Measurements from ENCODE around the gene PFDN5. TPM values are rescaled to one million over a fixed set of nuclear protein-coding genes. Genes with fewer than 3 reads are reported as not detected.

PFDN5 gene
- total RNA-seq, 2 donors from 2014 or later: 337 to 403 TPM

DNA sequence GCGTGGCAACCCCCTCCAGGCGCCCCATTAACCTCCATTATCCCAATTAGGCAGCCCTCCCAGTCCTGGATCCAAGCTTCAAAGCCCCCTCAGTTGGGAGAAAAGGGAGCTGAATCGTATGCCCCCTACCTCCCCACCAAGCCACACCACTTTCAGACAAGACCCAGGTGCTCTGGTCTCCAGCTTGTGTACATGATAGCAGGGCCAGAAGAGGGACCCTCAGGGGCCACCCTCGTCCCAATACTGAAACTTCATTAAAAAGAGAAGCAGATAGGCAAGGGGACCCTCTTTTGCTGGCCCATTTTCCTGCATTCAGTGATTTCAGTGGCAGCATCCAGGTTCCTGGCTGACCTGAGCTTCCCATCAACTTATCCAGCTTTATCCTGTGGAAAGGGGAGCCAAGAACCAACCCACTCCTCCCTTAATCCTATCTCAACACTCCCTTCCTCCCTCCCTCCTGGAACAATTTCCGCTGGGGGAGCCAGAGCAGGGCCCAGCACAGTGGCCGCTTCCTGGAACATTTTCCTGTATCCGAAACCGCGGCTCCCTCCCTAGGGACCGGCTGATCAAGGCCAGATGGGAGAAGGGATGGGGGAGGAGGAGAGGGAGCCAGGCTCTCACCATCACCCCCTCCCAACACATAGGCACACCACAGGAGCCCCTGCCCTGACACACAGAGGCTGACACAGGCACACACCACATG lies 50.3 kb downstream of the PFDN5 start:
- ATAC-seq: peak; percentile 13
- Histone ChIP-seq H3K4me1 (peaks cover 8% of the 10 kb centered on the region), H3K36me3 (replicated peaks in 1 of 2; ENCODE audit: insufficient read depth in 1 of 2, low read depth in 2 of 2) (no peaks in the 10 kb centered on the region), H3K4me3 (no peak overlapping the region), H3K27ac (peak overlapping the region in 3 of 4 donors; percentile 35 to 61 (median 51)), H3K27me3 (no peaks in the 10 kb centered on the region), H3K9me3 (no peaks in the 10 kb centered on the region)
- 28 to 29% methylated on average over 4 to 10 of the region's 10 CpGs for WGBS, 2 donors
- intact Hi-C loops (cut with DNase I): no loop called here
- peak in 3 of 4 donors; percentile 23 to 34 (median 29) for DNase-seq
- TF ChIP-seq, protein P1, sequence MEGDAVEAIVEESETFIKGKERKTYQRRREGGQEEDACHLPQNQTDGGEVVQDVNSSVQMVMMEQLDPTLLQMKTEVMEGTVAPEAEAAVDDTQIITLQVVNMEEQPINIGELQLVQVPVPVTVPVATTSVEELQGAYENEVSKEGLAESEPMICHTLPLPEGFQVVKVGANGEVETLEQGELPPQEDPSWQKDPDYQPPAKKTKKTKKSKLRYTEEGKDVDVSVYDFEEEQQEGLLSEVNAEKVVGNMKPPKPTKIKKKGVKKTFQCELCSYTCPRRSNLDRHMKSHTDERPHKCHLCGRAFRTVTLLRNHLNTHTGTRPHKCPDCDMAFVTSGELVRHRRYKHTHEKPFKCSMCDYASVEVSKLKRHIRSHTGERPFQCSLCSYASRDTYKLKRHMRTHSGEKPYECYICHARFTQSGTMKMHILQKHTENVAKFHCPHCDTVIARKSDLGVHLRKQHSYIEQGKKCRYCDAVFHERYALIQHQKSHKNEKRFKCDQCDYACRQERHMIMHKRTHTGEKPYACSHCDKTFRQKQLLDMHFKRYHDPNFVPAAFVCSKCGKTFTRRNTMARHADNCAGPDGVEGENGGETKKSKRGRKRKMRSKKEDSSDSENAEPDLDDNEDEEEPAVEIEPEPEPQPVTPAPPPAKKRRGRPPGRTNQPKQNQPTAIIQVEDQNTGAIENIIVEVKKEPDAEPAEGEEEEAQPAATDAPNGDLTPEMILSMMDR (IDR thresholded peaks at IDR 0.05): peak in 1 of 7 experiments; percentile 7
- no peak for TF ChIP-seq POLR2A (IDR thresholded peaks at IDR 0.05)

DNA sequence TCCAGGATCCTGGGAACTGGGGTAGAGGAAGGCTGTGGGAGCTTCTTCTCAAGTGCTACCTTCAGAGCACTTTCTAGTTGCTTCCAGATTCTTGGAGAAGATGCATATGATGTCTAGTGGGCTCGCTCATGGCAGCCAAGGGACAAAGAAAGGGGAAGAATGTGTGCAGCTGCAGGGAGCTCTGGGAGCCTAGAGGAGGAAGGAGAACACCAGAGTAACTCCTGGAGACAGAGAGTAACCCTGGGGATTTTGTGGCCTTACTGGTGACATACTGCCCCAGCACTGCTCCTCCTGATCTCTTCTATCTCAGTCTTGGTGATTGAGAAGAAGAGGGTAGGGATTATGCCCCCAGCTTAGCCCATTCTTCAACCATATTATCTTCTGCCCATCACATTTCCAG lies 51.1 kb downstream of the PFDN5 start:
- WGBS, 2 donors: 80 to 100% methylated on average over 1 of the region's 1 CpG
- no peak for DNase-seq
- TF ChIP-seq POLR2A (IDR thresholded peaks at IDR 0.05): no peak
- TF ChIP-seq, protein P1 (IDR thresholded peaks at IDR 0.05): no peak
- peaks cover 8% of the 10 kb centered on the region for H3K4me1 ChIP-seq
- no peak overlapping the region for H3K4me3 ChIP-seq
- H3K36me3 ChIP-seq (replicated peaks in 1 of 2; ENCODE audit: insufficient read depth in 1 of 2, low read depth in 2 of 2): no peaks in the 10 kb centered on the region
- intact Hi-C loops (cut with DNase I): no loop called here
- no peaks in the 10 kb centered on the region for H3K9me3 ChIP-seq
- H3K27me3 ChIP-seq: no peaks in the 10 kb centered on the region
- no peak for ATAC-seq
- H3K27ac ChIP-seq: no peak overlapping the region

DNA sequence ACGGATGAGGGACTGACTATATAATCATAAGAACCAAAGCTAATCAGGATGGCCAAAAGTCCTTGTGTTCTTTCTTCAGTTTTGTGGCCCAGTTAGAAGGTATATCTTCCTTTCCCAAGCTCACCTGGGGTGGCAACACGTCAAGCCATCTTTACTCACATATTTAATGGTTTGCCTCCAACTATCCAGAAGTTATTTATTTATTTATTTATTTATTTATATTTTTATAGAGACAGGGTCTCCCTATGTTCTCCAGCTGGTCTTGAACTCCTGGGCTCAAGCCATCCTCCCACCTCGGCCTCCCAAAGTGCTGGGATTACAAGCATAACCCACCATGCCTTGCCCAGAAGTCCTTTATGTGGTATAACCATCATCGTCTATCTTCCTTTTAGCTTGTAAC lies 52.6 kb downstream of the PFDN5 start:
- ATAC-seq: no peak
- intact Hi-C loops (cut with DNase I): no loop called here

More for the DNA sequence above, 52.6 kb downstream of the PFDN5 start:
- peaks cover 16% of the 10 kb centered on the region for H3K4me1 ChIP-seq
- H3K4me3 ChIP-seq: no peak overlapping the region
- DNase-seq: no peak
- H3K36me3 ChIP-seq (replicated peaks in 1 of 2; ENCODE audit: insufficient read depth in 1 of 2, low read depth in 2 of 2): no peaks in the 10 kb centered on the region
- no peaks in the 10 kb centered on the region for H3K27me3 ChIP-seq
- TF ChIP-seq, protein P1 (IDR thresholded peaks at IDR 0.05): no peak
- TF ChIP-seq POLR2A (IDR thresholded peaks at IDR 0.05): no peak
- no peaks in the 10 kb centered on the region for H3K9me3 ChIP-seq
- H3K27ac ChIP-seq: no peak overlapping the region
- 83 to 89% methylated on average over 4 of the region's 4 CpGs for WGBS, 2 donors

Other genes with a start within 250 kb of the PFDN5 start
- gene TNS2, start 245.5 kb upstream of the PFDN5 start, total RNA-seq: 100 to 1,000 TPM in 1 of 2 donors, 10 to 100 TPM in 1; 75.5 to 113 TPM
- 10 to 100 TPM; 35.3 to 59.3 TPM for gene SPRYD3, start 216.2 kb upstream of the PFDN5 start, total RNA-seq
- gene IGFBP6, start 197.9 kb upstream of the PFDN5 start, total RNA-seq: 100 to 1,000 TPM; 154 to 204 TPM
- not detected for gene SOAT2, start 192.1 kb upstream of the PFDN5 start, total RNA-seq
- gene ZNF740, start 114.8 kb upstream of the PFDN5 start, total RNA-seq: 10 to 100 TPM; 10.1 to 21.4 TPM
- gene CSAD, start 114.6 kb upstream of the PFDN5 start, total RNA-seq: 10 to 100 TPM; 31.4 to 64.3 TPM
- 1 to 10 TPM; 2.3 to 4.9 TPM for gene ITGB7, start 88.3 kb upstream of the PFDN5 start, total RNA-seq
- gene RARG, start 63.3 kb upstream of the PFDN5 start, total RNA-seq: 10 to 100 TPM in 1 of 2 donors, 1 to 10 TPM in 1; 9.2 to 11.7 TPM
- gene ESPL1, start 27.2 kb upstream of the PFDN5 start, total RNA-seq: not detected
- 10 to 100 TPM; 25.4 to 25.7 TPM for gene MYG1, start 4.2 kb downstream of the PFDN5 start, total RNA-seq
- gene AAAS, start 26.1 kb downstream of the PFDN5 start, total RNA-seq: 10 to 100 TPM; 40.0 to 53.7 TPM
- not detected for gene SP7, start 40.8 kb downstream of the PFDN5 start, total RNA-seq
- 10 to 100 TPM; 16.8 to 24.6 TPM for gene SP1, start 84.6 kb downstream of the PFDN5 start, total RNA-seq
- gene AMHR2, start 128.3 kb downstream of the PFDN5 start, total RNA-seq: 10 to 100 TPM in 1 of 2 donors, 1 to 10 TPM in 1; 2.3 to 10.6 TPM
- 10 to 100 TPM; 18.5 to 43.8 TPM for gene PRR13, start 146.2 kb downstream of the PFDN5 start, total RNA-seq
- gene PCBP2, start 156.6 kb downstream of the PFDN5 start, total RNA-seq: 100 to 1,000 TPM; 226 to 308 TPM
- 10 to 100 TPM; 10.9 to 34.6 TPM for gene MAP3K12, start 203.9 kb downstream of the PFDN5 start, total RNA-seq
- gene TARBP2, start 205.7 kb downstream of the PFDN5 start, total RNA-seq: 10 to 100 TPM; 36.6 to 66.9 TPM
- gene NPFF, start 211.9 kb downstream of the PFDN5 start, total RNA-seq: not detected